ENCODE results near the gene SULT1C2. TPM values are rescaled to one million over a fixed set of nuclear protein-coding genes. Genes with fewer than 3 reads are reported as not detected.
"Not testable (repeated sequence)": the region's sequence is repeated elsewhere in the genome, so short reads cannot be mapped to it uniquely, and the experiment has no call there.

SULT1C2 gene
- total RNA-seq, 2 experiments from 2014 or later = not detected

DNA sequence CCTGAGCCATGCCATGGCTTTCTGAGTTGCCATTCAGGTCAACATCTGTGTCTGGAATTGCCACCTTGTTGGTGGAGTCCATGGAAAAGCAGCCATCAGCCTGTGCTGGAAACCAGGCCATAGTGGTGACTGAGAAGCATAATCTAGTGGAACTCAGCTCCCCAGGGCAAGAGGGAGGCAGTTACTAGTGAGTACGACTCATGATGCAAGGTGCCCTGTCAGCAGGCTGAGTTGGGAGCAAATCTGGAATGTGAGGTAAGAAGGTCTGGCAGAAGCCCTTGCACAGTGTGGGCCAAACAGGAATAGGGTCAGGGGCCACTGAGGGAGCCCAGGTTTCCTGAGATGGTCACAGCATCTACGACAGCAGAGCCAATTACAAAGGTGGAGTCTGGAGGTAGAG is 37.1 kb downstream of the SULT1C2 start:
- no peak overlapping the region for H3K27ac Mint-ChIP-seq
- no peaks in the 10 kb centered on the region for H3K9me3 Mint-ChIP-seq (ENCODE audit: low read depth)
- no peaks in the 10 kb centered on the region for H3K4me1 Mint-ChIP-seq
- intact Hi-C loops (cut with DNase I, micrococcal nuclease) = no loop called here
- ChIA-PET POLR2A (no interaction called here), CTCF (interaction anchor here (0.5 kb wide), 1 partner anchor 67 kb away, joined by 3 read pairs; no protein-coding TSS in a partner anchor)
- H3K27me3 Mint-ChIP-seq = peaks cover 6% of the 10 kb centered on the region
- H3K36me3 Mint-ChIP-seq (ENCODE audit: low read depth) = no peaks in the 10 kb centered on the region
- H3K4me3 Mint-ChIP-seq = no peak overlapping the region
- no peak for DNase-seq
- no peak for ATAC-seq

DNA sequence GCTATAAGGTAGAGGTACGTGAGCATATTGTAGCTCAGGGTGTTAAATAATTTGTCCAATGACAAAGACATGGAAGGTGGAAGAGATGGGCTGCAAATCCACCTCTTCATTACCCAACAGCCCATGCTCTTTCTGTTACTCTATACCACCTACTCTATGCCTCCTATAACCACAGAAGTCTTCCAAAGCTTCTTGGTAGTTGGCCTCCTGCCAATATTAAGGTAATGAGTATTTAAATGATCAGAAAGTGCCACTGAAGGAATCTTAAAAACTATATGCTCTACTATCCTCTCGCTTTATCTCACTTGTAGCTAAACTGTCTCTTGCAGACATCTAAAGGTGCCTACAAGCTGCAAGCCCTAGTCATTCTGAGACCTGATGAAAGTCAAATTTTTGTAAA is 41.1 kb downstream of the SULT1C2 start:
- Mint-ChIP-seq H3K36me3 (ENCODE audit: low read depth) (no peaks in the 10 kb centered on the region), H3K4me1 (no peaks in the 10 kb centered on the region), H3K9me3 (ENCODE audit: low read depth) (no peaks in the 10 kb centered on the region), H3K27me3 (peaks cover 9% of the 10 kb centered on the region), H3K27ac (no peak overlapping the region), H3K4me3 (no peak overlapping the region)
- ATAC-seq (no peak), DNase-seq (no peak)
- POLR2A ChIA-PET = no interaction called here
- intact Hi-C loops (cut with DNase I, micrococcal nuclease) = no loop called here
- CTCF ChIA-PET = no interaction called here

DNA sequence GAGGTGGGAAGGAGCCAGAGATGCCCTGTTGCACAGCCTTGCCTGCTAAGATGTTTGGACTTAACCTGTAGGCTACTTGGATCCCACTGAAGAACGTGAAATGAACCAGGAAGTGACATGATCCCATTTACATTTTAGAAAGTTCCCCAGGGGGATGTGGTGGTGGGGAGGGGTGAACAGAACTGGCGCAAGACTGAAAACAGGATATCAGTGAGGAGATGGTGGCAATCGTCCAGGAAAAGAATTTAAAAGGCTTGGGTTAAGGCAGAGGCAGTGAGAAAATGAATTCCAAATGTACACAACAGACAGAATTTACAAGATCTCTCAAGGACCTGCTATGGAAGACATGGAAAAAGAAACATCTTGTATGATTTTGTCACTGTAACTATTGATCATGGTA is 42.3 kb downstream of the SULT1C2 start:
- CTCF ChIA-PET = no interaction called here
- Mint-ChIP-seq H3K4me1 (no peaks in the 10 kb centered on the region), H3K27me3 (peaks cover 12% of the 10 kb centered on the region), H3K9me3 (ENCODE audit: low read depth) (no peaks in the 10 kb centered on the region), H3K36me3 (ENCODE audit: low read depth) (no peaks in the 10 kb centered on the region), H3K4me3 (no peak overlapping the region), H3K27ac (no peak overlapping the region)
- POLR2A ChIA-PET = no interaction called here
- ATAC-seq (no peak), DNase-seq (no peak)
- intact Hi-C loops (cut with DNase I, micrococcal nuclease) = no loop called here

DNA sequence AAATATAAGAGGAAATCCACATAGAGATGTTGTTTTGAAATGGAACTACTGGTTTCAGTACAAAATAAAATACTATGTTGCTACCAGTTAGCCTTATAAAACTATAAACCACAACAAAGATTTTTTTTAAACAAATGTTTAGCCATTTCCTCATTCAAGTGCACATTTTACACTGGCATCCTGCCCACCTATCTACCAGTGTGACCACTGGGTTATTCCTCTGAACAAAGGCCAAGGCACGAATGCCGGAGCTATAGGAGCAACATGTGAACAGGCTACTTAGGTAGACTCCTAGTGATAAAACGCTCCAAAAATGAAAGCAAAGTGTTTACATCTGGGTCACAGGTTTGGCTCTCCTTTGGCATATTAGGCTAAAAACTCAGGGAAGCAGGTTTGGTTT is 57.3 kb downstream of the SULT1C2 start:
- DNase-seq = no peak
- intact Hi-C loops (cut with DNase I, micrococcal nuclease) = no loop called here
- no peak for ATAC-seq
- Mint-ChIP-seq H3K9me3 (ENCODE audit: low read depth) (no peaks in the 10 kb centered on the region), H3K27ac (no peak overlapping the region), H3K4me3 (no peak overlapping the region), H3K27me3 (peaks cover 8% of the 10 kb centered on the region), H3K4me1 (no peaks in the 10 kb centered on the region), H3K36me3 (ENCODE audit: low read depth) (no peaks in the 10 kb centered on the region)
- CTCF ChIA-PET = interaction anchor here (1.3 kb wide), 1 partner anchor 238 kb away, joined by 3 read pairs; no protein-coding TSS in a partner anchor
- POLR2A ChIA-PET = no interaction called here

DNA sequence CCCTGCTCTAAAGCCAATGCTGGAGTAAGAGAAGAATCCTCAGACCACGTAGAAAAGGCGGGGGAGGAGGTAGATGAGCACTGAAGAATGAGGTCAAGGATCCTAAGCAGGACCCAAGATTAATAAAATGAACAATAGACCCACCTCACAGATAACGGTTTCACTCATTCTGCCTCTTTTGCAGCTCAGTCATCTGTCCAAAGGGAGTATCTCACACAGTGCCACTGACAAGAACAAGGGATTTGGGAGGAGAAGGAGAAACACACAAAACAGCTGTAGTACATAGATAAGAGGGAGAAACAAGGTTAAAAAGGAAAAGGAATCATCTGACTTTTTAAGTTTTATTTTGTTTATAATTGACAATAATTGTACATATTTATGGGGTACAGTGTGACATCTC is 58.1 kb downstream of the SULT1C2 start:
- Mint-ChIP-seq H3K9me3 (ENCODE audit: low read depth) (no peaks in the 10 kb centered on the region), H3K36me3 (ENCODE audit: low read depth) (no peaks in the 10 kb centered on the region), H3K27me3 (peaks cover 8% of the 10 kb centered on the region), H3K27ac (no peak overlapping the region), H3K4me1 (no peaks in the 10 kb centered on the region), H3K4me3 (no peak overlapping the region)
- ATAC-seq (no peak), DNase-seq (no peak)
- intact Hi-C loops (cut with DNase I, micrococcal nuclease) = no loop called here
- POLR2A ChIA-PET = no interaction called here
- CTCF ChIA-PET = interaction anchor here (0.9 to 1.3 kb wide), 2 partner anchors 16 to 237 kb away, joined by 3 read pairs; no protein-coding TSS in a partner anchor

DNA sequence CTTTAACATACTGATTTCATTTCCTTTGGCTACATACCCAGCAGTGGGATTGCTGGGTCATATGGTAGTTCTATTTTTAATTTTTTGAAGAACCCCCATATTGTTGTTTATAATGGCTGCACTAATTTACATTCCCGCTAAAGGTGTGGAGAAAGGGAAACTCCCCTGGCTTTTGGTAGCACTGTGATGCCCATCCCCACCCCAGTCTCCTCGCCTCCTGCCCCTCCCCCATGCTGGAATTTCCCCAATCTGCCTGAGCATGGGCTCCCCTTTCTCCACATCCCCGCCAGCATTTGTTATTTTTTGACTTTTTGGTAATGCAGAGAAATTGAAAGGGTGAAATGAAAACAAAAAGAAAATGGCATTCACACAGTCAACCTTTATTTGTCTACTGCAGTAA is 59.1 kb downstream of the SULT1C2 start:
- Mint-ChIP-seq H3K4me3 (no peak overlapping the region), H3K4me1 (no peaks in the 10 kb centered on the region), H3K27ac (no peak overlapping the region), H3K9me3 (ENCODE audit: low read depth) (no peaks in the 10 kb centered on the region), H3K36me3 (ENCODE audit: low read depth) (no peaks in the 10 kb centered on the region), H3K27me3 (peaks cover 7% of the 10 kb centered on the region)
- intact Hi-C loops (cut with DNase I, micrococcal nuclease) = no loop called here
- ChIA-PET POLR2A (no interaction called here), CTCF (interaction anchor here (0.9 kb wide), 1 partner anchor 15 kb away, joined by 3 read pairs; no protein-coding TSS in a partner anchor)
- ATAC-seq = no peak
- DNase-seq = no peak

DNA sequence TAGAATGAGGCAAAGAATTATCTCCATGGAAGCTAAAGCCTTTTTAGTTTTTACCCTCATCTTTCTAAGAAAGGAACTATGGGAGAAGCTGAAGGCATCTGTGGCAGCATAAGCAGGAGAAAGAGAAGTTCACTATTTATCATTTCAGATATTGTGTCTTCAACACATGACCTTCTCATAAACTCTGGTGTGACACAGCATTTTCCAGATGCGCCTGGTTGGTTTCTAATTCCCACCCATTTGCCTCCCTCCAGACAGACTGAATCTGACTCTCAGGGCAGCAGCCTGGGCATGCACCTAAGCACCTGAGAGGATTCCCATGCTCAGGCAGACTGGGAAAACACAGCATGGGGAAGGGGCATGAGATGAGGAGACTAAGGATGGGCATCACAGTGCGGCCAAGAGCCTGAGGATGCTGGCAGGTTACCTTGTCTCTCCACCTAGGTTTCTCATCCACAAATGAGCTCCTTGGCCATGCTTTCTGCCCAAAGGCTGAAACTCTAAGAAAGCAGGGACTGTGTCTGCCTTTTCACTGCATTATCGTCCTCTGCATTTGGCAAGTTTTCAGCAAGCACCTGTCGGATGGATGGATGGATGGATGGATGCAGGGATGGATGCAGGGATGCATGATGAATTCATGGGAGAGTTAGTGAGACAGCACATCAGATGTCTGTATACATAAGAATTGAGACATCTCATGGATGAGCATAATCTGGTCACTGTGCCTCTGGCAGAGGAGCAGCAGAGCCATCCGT is 60.3 kb downstream of the SULT1C2 start:
- DNase-seq = no peak
- Mint-ChIP-seq H3K36me3 (ENCODE audit: low read depth) (no peaks in the 10 kb centered on the region), H3K27me3 (peaks cover 3% of the 10 kb centered on the region), H3K4me1 (no peaks in the 10 kb centered on the region), H3K27ac (no peak overlapping the region), H3K4me3 (no peak overlapping the region), H3K9me3 (ENCODE audit: low read depth) (no peaks in the 10 kb centered on the region)
- ChIA-PET POLR2A (no interaction called here), CTCF (no interaction called here)
- intact Hi-C loops (cut with DNase I, micrococcal nuclease) = no loop called here
- no peak for ATAC-seq

DNA sequence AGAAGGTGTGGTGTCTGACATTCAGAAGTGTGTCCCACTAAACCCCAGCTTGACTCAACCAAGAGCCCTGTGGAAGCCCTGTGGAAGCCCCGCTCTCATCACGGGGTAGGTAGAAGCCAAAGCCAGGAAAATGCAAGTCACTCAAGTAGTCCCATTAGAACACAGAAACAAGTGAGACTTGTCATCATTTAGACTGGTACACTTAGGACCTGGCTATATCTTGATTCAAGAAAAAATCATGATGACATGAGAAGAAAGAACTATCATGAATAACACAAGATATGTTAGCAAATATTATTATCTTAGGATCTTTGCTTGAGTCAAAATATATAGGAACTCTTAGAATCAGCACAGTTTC is 60.9 kb downstream of the SULT1C2 start:
- ChIA-PET POLR2A (no interaction called here), CTCF (no interaction called here)
- no peak overlapping the region for H3K27ac Mint-ChIP-seq
- H3K27me3 Mint-ChIP-seq = peaks cover 6% of the 10 kb centered on the region
- DNase-seq (no peak), ATAC-seq (no peak)
- intact Hi-C loops (cut with DNase I, micrococcal nuclease) = no loop called here
- no peak overlapping the region for H3K4me3 Mint-ChIP-seq
- H3K36me3 Mint-ChIP-seq (ENCODE audit: low read depth) = no peaks in the 10 kb centered on the region
- no peaks in the 10 kb centered on the region for H3K9me3 Mint-ChIP-seq (ENCODE audit: low read depth)
- H3K4me1 Mint-ChIP-seq = no peaks in the 10 kb centered on the region

DNA sequence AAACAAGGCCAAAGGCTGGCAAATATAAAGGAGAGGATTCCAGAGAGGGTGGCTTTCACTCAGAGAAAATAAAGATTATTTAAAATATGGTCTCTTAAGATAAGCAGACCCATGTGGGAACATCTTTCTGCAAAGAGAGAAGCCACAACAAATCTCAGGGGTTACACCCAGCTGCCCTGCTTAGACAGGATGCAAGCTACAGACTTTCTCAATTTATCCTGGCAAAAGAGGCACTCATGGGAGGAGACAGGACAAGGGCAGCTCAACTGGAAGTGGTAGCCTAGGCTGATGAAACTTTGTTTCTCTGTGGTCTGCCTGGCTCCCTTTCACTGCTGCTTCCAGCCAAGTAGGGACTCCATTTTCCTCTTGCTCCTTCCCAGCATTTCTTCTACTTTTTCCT is 63.2 kb downstream of the SULT1C2 start:
- ATAC-seq (no peak), DNase-seq (no peak)
- peaks cover 8% of the 10 kb centered on the region for H3K27me3 Mint-ChIP-seq
- ChIA-PET POLR2A (no interaction called here), CTCF (interaction anchor here (1.4 kb wide), 1 partner anchor 232 kb away, joined by 5 read pairs; no protein-coding TSS in a partner anchor)
- H3K36me3 Mint-ChIP-seq (ENCODE audit: low read depth) = no peaks in the 10 kb centered on the region
- H3K4me3 Mint-ChIP-seq = no peak overlapping the region
- intact Hi-C loops (cut with DNase I, micrococcal nuclease) = no loop called here
- no peaks in the 10 kb centered on the region for H3K9me3 Mint-ChIP-seq (ENCODE audit: low read depth)
- no peaks in the 10 kb centered on the region for H3K4me1 Mint-ChIP-seq
- no peak overlapping the region for H3K27ac Mint-ChIP-seq

DNA sequence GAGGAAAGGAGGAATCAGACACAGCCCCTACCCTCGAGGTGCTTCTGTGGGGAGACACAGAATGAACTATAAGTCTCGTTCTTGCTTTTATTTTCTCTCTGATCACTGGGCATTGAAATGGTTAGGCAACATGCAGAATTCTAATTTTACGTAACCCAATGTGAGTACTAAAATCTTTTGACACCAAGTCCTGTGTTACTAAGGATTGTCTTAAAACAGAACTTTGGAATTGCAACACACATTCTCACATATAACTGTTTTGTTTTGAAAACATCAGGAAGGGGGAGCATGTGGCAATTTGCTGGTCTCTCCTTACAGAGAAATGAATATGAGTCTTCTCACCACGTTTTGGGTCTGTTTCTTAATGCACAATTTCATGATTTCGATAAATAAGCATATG is 65.4 kb downstream of the SULT1C2 start:
- ATAC-seq = no peak
- H3K4me3 Mint-ChIP-seq = no peak overlapping the region
- no peak overlapping the region for H3K27ac Mint-ChIP-seq
- POLR2A ChIA-PET = no interaction called here
- intact Hi-C loops (cut with DNase I, micrococcal nuclease) = no loop called here
- no peaks in the 10 kb centered on the region for H3K9me3 Mint-ChIP-seq (ENCODE audit: low read depth)
- H3K27me3 Mint-ChIP-seq = peaks cover 12% of the 10 kb centered on the region
- H3K36me3 Mint-ChIP-seq (ENCODE audit: low read depth) = no peaks in the 10 kb centered on the region
- CTCF ChIA-PET = no interaction called here
- H3K4me1 Mint-ChIP-seq = no peaks in the 10 kb centered on the region
- DNase-seq = no peak

DNA sequence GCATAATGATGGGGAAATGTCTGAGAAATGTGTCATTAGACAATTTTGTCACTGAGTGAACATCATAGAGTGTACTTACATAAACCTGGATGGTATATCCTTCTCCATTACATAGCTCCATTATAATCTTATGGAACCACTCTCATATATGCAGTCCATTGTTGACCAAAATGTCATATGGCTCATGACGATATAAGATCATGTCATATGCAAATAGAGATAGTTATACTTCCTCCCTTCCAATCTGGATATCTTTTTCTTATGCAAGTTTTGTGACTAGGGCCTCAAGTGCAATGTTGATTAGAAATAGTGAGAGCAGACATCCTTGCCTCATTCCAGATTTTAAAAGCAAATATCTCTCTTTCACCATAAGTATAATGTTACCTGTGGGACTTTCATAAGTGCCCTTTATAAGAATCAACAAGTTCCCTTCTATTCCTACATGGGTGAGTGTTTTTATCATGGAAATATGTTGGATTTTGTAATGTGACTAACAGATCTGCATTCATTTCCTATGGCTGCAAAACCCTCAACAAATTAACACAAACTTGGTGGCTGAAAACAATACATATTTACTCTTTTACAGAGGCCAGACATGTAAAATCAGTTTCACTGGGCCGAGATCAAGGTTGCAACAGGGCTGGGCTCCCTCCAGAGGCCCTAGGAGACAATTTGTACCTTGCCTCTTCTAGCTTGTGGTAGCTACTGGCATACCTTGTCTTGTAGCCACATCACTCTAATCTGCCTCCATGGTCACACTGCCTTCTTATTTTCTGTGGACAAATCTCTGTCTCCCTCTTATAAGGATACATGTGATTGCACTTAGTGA is 67.4 kb downstream of the SULT1C2 start:
- no peak overlapping the region for H3K27ac Mint-ChIP-seq
- H3K4me1 Mint-ChIP-seq = no peaks in the 10 kb centered on the region
- ChIA-PET POLR2A (no interaction called here), CTCF (interaction anchor here (0.5 kb wide), 1 partner anchor 72 kb away, joined by 3 read pairs; no protein-coding TSS in a partner anchor)
- H3K9me3 Mint-ChIP-seq (ENCODE audit: low read depth) = no peaks in the 10 kb centered on the region
- ATAC-seq = no peak
- H3K4me3 Mint-ChIP-seq = no peak overlapping the region
- no peaks in the 10 kb centered on the region for H3K36me3 Mint-ChIP-seq (ENCODE audit: low read depth)
- no peak for DNase-seq
- intact Hi-C loops (cut with DNase I, micrococcal nuclease) = no loop called here
- peaks cover 16% of the 10 kb centered on the region for H3K27me3 Mint-ChIP-seq

DNA sequence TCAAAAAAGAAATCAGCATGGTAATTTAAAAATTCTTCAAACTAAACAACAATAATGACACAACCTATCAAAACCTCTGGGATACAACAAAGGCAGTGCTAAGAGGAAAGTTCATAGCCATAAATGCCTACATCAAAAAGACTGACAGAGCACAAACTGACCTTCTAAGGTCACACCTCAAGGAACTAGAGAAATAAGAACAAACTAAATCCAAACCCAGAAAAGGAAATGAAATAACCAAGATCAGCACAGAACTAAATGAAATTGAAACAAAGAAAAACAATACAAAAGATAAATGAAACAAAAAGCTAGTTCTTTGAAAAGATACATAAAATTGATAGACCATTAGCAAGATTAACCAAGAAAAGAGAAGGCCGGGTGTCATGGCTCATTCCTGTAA is 70.6 kb downstream of the SULT1C2 start:
- intact Hi-C loops (cut with DNase I, micrococcal nuclease); H3K4me1 Mint-ChIP-seq; H3K4me3 Mint-ChIP-seq; POLR2A ChIA-PET; CTCF ChIA-PET; DNase-seq; H3K27ac Mint-ChIP-seq; H3K9me3 Mint-ChIP-seq (ENCODE audit: low read depth); ATAC-seq; H3K36me3 Mint-ChIP-seq (ENCODE audit: low read depth): not testable (repeated sequence)
- H3K27me3 Mint-ChIP-seq = peaks cover 13% of the 10 kb centered on the region
